GM21737 (cell line): ENCODE results near the gene SARNP.

ENCODE experiments used
- ATAC-seq: cut with Tn5 transposase; IDR thresholded peaks from one replicate; pipeline ENCODE4 v1.9.1; 2021; ENCODE audit warnings: mild to moderate bottlenecking, moderate library complexity; ENCODE audit not compliant: unreplicated experiment

The SARNP gene

GRCh38 chr12:55726971-55727370 is 90.6 kb downstream of the SARNP start:
- ATAC-seq = no peak

GRCh38 chr12:55725556-55725955 is 92.0 kb downstream of the SARNP start:
- ATAC-seq = no peak

- no peak for ATAC-seq
These were observed 92.6 kb downstream of the SARNP start for GRCh38 chr12:55724940-55725309.

GRCh38 chr12:55724226-55724939 is 93.1 kb downstream of the SARNP start:
- no peak for ATAC-seq

GRCh38 chr12:55723516-55724225 is 93.9 kb downstream of the SARNP start:
- ATAC-seq = no peak

GRCh38 chr12:55722948-55723347 is 94.6 kb downstream of the SARNP start:
- no peak for ATAC-seq

- ATAC-seq = no peak
These were observed 95.8 kb downstream of the SARNP start for GRCh38 chr12:55721601-55722213.

GRCh38 chr12:55720894-55721444 is 96.6 kb downstream of the SARNP start:
- ATAC-seq = no peak

GRCh38 chr12:55720071-55720564 is 97.4 kb downstream of the SARNP start, which contains the start of gene RDH5:
Gene RDH5, plus strand, starts transcription at chr12:55720393. Its CDS starts 792 bp downstream, at chr12:55721185.
- no peak for ATAC-seq

GRCh38 chr12:55719371-55719770 is 98.2 kb downstream of the SARNP start:
- no peak for ATAC-seq

GRCh38 chr12:55718624-55719275 is 98.8 kb downstream of the SARNP start:
- ATAC-seq = no peak

GRCh38 chr12:55718015-55718414 is 99.5 kb downstream of the SARNP start:
- ATAC-seq = no peak

GRCh38 chr12:55717011-55718007 is 100.2 kb downstream of the SARNP start:
- no peak for ATAC-seq

GRCh38 chr12:55716582-55716957 is 101.0 kb downstream of the SARNP start:
- no peak for ATAC-seq

GRCh38 chr12:55715833-55716581 is 101.5 kb downstream of the SARNP start, which contains the start of gene BLOC1S1:
Gene BLOC1S1, plus strand, starts transcription at chr12:55716046. Its CDS starts 6 bp downstream, at chr12:55716052.
- peak; percentile 92 for ATAC-seq

GRCh38 chr12:55715169-55715764 is 102.3 kb downstream of the SARNP start:
- no peak for ATAC-seq

- no peak for ATAC-seq
These were observed 103.8 kb downstream of the SARNP start for GRCh38 chr12:55713721-55714120.

- no peak for ATAC-seq
These were observed 104.7 kb downstream of the SARNP start for GRCh38 chr12:55712700-55713415.
